ENCODE results near the gene POLD1. TPM values are rescaled to one million over a fixed set of nuclear protein-coding genes. Genes with fewer than 3 reads are reported as not detected.

The POLD1 gene
- total and polyA plus RNA-seq, 4 donors, result 7.5 to 57.1 (median 8.2) TPM

- 81% methylated on average over 7 of the region's 7 CpGs for WGBS
- peaks cover 0 to 6% (median 0%) of the 10 kb centered on the region in 4 donors for H3K27me3 ChIP-seq (ENCODE audit: control insufficient read depth in 4 of 4, insufficient read depth in 4 of 4, low read length in 3 of 4)
Observed at GRCh38 chr19:50428772-50429463, 44.8 kb downstream of the POLD1 start.

More at GRCh38 chr19:50428772-50429463, 44.8 kb downstream of the POLD1 start:
- DNase-seq (ENCODE audit: low spot score), result no peak
- peaks cover 2 to 9% (median 5%) of the 10 kb centered on the region in 4 donors for H3K4me1 ChIP-seq (ENCODE audit: control insufficient read depth in 4 of 4, insufficient read depth in 4 of 4, low read length in 3 of 4)
- no peak overlapping the region for H3K9ac ChIP-seq (ENCODE audit: low read depth in 1 of 2, low read length in 2 of 2)
- no peak for TF ChIP-seq REST (IDR thresholded peaks at IDR 0.05)
- no peak for TF ChIP-seq ATF3 (IDR thresholded peaks at IDR 0.05)
- no peak for TF ChIP-seq YY1 (IDR thresholded peaks at IDR 0.05)
- no peak for TF ChIP-seq RAD21 (IDR thresholded peaks at IDR 0.05)
- TF ChIP-seq TAF1 (conservative IDR thresholded peaks at IDR 0.05), result no peak
- TF ChIP-seq HNF4A (conservative IDR thresholded peaks at IDR 0.05), result no peak
- TF ChIP-seq HNF4G (IDR thresholded peaks at IDR 0.05), result no peak
- TF ChIP-seq GABPA (IDR thresholded peaks at IDR 0.05 in 1 of 2, conservative IDR thresholded peaks at IDR 0.05 in 1 of 2), result no peak
- no peak for TF ChIP-seq RXRA (IDR thresholded peaks at IDR 0.05)
- no peak for TF ChIP-seq SP1 (IDR thresholded peaks at IDR 0.05)
- TF ChIP-seq EGR1 (IDR thresholded peaks at IDR 0.05; ENCODE audit: low read depth in 2 of 2), result no peak
- TF ChIP-seq NR2F2 (IDR thresholded peaks at IDR 0.05), result no peak
- TF ChIP-seq MAX (IDR thresholded peaks at IDR 0.05), result no peak
- no peak for TF ChIP-seq FOXA2 (IDR thresholded peaks at IDR 0.05)
- no peak for TF ChIP-seq JUND (IDR thresholded peaks at IDR 0.05)
- TF ChIP-seq FOXA1 (IDR thresholded peaks at IDR 0.05), result no peak
- TF ChIP-seq CTCF (IDR thresholded peaks at IDR 0.05; ENCODE audit: low read depth, low read length, missing input control), result no peak
- no peak for TF ChIP-seq ZBTB33 (IDR thresholded peaks at IDR 0.05)
- H3K27ac ChIP-seq (ENCODE audit: low read depth in 1 of 2, low read length in 2 of 2), result no peak overlapping the region
- H3K9me3 ChIP-seq (ENCODE audit: control insufficient read depth in 4 of 4, low read length in 3 of 4), result no peaks in the 10 kb centered on the region
- no peak overlapping the region for H3K4me3 ChIP-seq (ENCODE audit: low read depth in 1 of 3, low read length in 3 of 3)
- no peaks in the 10 kb centered on the region for H3K36me3 ChIP-seq (ENCODE audit: control insufficient read depth in 4 of 4, insufficient read depth in 3 of 4, low read depth in 1 of 4, low read length in 3 of 4)

Data from liver (tissue), 9 donors.